DOHH2 (cell line): ENCODE data around the gene GLYR1.

ENCODE experiments used
- H3F3A ChIP-seq: fragments of 200-600 bp; sonication (generic), shearing (Covaris generic); 2 replicates; pipeline ENCODE4 v1.6.0; 2016; ENCODE audit warnings: antibody characterized with exemption, mild to moderate bottlenecking; ENCODE audit not compliant: control insufficient read depth, insufficient read depth
- H3K27ac ChIP-seq: fragments of 200-600 bp; sonication (generic); 2 replicates; pipeline ENCODE4 v1.5.1; 2014; ENCODE audit warnings: low read depth, mild to moderate bottlenecking, low read length, moderate library complexity
- H3K27me3 ChIP-seq: fragments of 200-600 bp; sonication (generic); 2 replicates; pipeline ENCODE4 v1.6.1; 2014; ENCODE audit warnings: mild to moderate bottlenecking, low read length, mixed read lengths; ENCODE audit not compliant: control insufficient read depth
- H3K36me3 ChIP-seq: fragments of 200-600 bp; sonication (generic); 2 replicates; pipeline ENCODE4 v1.6.1; 2014; ENCODE audit warnings: mild to moderate bottlenecking, low read length, moderate library complexity, mixed read lengths; ENCODE audit not compliant: control insufficient read depth
- H3K4me1 ChIP-seq: fragments of 200-600 bp; sonication (generic); 2 replicates; pipeline ENCODE4 v1.6.1; 2014; ENCODE audit warnings: mild to moderate bottlenecking, low read length, mixed read lengths; ENCODE audit not compliant: control insufficient read depth
- H3K4me2 ChIP-seq: fragments of 200-600 bp; sonication (generic); 2 replicates; pipeline ENCODE4 v1.6.0; 2014; ENCODE audit warnings: mild to moderate bottlenecking, low read length, moderate library complexity
- H3K4me3 ChIP-seq: fragments of 200-600 bp; sonication (generic); 2 replicates; pipeline ENCODE4 v1.5.1; 2014; ENCODE audit warnings: mild to moderate bottlenecking, low read length, mixed read lengths
- H3K79me2 ChIP-seq: fragments of 200-600 bp; sonication (generic); 2 replicates; pipeline ENCODE4 v1.6.1; 2014; ENCODE audit warnings: mild to moderate bottlenecking, low read length, mixed read lengths; ENCODE audit not compliant: control insufficient read depth
- H3K9me2 ChIP-seq: fragments of 200-600 bp; sonication (generic); replicated peaks from 2 replicates; pipeline ENCODE4 v1.6.1; 2014; ENCODE audit warnings: mild to moderate bottlenecking, low read length, mixed read lengths; ENCODE audit not compliant: control insufficient read depth
- H3K9me3 ChIP-seq: fragments of 200-600 bp; sonication (generic); 2 replicates; pipeline ENCODE4 v1.6.1; 2014; ENCODE audit warnings: antibody characterized with exemption, low read length, mixed read lengths; ENCODE audit not compliant: control insufficient read depth, insufficient read depth
- H4K20me1 ChIP-seq: fragments of 200-600 bp; sonication (generic); 2 replicates; pipeline ENCODE4 v1.6.0; 2014; ENCODE audit warnings: low read depth, mild to moderate bottlenecking, antibody characterized with exemption, low read length, moderate library complexity; ENCODE audit not compliant: control insufficient read depth, insufficient read depth
- CTCF ChIP-seq: fragments of 200-600 bp; sonication (generic); IDR thresholded peaks from one replicate; pipeline ENCODE4 v1.5.1; 2014; ENCODE audit warnings: antibody characterized with exemption, mild to moderate bottlenecking, low read depth, low read length; ENCODE audit not compliant: poor library complexity, severe bottlenecking
- EZH2phosphoT487 ChIP-seq: fragments of 200-600 bp; sonication (generic); IDR thresholded peaks from 2 replicates; pipeline ENCODE4 v1.6.1; 2017; ENCODE audit warnings: borderline replicate concordance, mild to moderate bottlenecking, antibody characterized with exemption, low read length, moderate library complexity, mixed read lengths

The GLYR1 gene

GRCh38 chr16:4776141-4776705, 70.9 kb downstream of the GLYR1 start:
- no peak overlapping the region for H3K27ac ChIP-seq
- TF ChIP-seq CTCF (no peak), EZH2phosphoT487 (no peak)
- H3F3A ChIP-seq: no peaks in the 10 kb centered on the region
- no peaks in the 10 kb centered on the region for H4K20me1 ChIP-seq
- no peaks in the 10 kb centered on the region for H3K9me3 ChIP-seq
- H3K9me2 ChIP-seq: no peaks in the 10 kb centered on the region
- no peaks in the 10 kb centered on the region for H3K79me2 ChIP-seq
- H3K36me3 ChIP-seq: no peaks in the 10 kb centered on the region
- no peaks in the 10 kb centered on the region for H3K4me1 ChIP-seq
- H3K27me3 ChIP-seq: no peaks in the 10 kb centered on the region
- H3K4me2 ChIP-seq: no peak overlapping the region
- H3K4me3 ChIP-seq: no peak overlapping the region

- TF ChIP-seq EZH2phosphoT487 (no peak), CTCF (no peak)
- H3K9me2 ChIP-seq: no peaks in the 10 kb centered on the region
- H3K27me3 ChIP-seq: no peaks in the 10 kb centered on the region
- no peaks in the 10 kb centered on the region for H3K4me1 ChIP-seq
- H3F3A ChIP-seq: peaks cover under 1% of the 10 kb centered on the region
- H3K27ac ChIP-seq: no peak overlapping the region
- H4K20me1 ChIP-seq: no peaks in the 10 kb centered on the region
- no peak overlapping the region for H3K4me3 ChIP-seq
- H3K9me3 ChIP-seq: no peaks in the 10 kb centered on the region
- H3K4me2 ChIP-seq: no peak overlapping the region
- H3K36me3 ChIP-seq: no peaks in the 10 kb centered on the region
- H3K79me2 ChIP-seq: no peaks in the 10 kb centered on the region
Measured at GRCh38 chr16:4775005-4775404, 72.1 kb downstream of the GLYR1 start.

GRCh38 chr16:4772351-4772750, 74.7 kb downstream of the GLYR1 start:
- Histone ChIP-seq H3K4me1 (peaks cover 16% of the 10 kb centered on the region), H3K9me3 (no peaks in the 10 kb centered on the region), H3K4me2 (no peak overlapping the region), H3K9me2 (no peaks in the 10 kb centered on the region), H3K36me3 (no peaks in the 10 kb centered on the region), H3K4me3 (no peak overlapping the region), H3K27me3 (no peaks in the 10 kb centered on the region), H3F3A (peaks cover 15% of the 10 kb centered on the region), H3K79me2 (no peaks in the 10 kb centered on the region), H3K27ac (no peak overlapping the region), H4K20me1 (no peaks in the 10 kb centered on the region)
- TF ChIP-seq EZH2phosphoT487: no peak
- TF ChIP-seq CTCF: no peak
